AG08395 (cell line): ENCODE results near the gene LYST.
A peak's percentile ranks its signal among the peaks of the same experiment; 100 is the strongest.

Experiments used
- DNase-seq: peaks from one replicate; pipeline ENCODE4 v3.0.0; 2012; ENCODE audit warnings: mixed read lengths, low spot score

LYST gene

DNA sequence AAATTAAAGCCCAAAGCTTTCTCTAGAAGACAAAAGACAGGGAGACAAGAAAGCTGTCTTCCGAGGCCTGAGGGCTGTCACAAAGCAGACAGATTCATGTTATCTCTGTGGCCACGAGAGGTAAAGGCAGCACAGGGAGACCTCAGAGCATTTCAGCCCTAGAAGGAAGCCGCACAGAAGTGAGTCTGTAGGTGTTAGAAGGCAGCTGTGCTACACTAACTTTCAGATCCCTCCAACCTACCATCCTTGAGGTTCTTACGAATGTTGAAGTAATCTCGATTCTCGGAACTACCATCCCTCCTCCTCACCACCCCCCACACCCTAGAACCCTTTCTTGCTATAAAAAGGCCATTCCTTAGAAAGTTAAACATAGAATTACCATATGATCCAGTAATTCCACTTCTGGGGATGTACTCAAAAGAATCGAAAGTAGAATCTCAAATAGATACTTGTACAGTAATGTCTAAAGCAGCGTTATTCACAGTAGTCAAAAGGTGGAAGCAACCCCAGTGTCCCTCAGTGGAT lies 21.5 kb upstream of the LYST start:
- DNase-seq: no peak

- DNase-seq: no peak
Measured at GRCh38 chr1:235887676-235888075, 21.0 kb upstream of the LYST start.

GRCh38 chr1:235885655-235886262 lies 19.1 kb upstream of the LYST start:
- DNase-seq: no peak

DNA sequence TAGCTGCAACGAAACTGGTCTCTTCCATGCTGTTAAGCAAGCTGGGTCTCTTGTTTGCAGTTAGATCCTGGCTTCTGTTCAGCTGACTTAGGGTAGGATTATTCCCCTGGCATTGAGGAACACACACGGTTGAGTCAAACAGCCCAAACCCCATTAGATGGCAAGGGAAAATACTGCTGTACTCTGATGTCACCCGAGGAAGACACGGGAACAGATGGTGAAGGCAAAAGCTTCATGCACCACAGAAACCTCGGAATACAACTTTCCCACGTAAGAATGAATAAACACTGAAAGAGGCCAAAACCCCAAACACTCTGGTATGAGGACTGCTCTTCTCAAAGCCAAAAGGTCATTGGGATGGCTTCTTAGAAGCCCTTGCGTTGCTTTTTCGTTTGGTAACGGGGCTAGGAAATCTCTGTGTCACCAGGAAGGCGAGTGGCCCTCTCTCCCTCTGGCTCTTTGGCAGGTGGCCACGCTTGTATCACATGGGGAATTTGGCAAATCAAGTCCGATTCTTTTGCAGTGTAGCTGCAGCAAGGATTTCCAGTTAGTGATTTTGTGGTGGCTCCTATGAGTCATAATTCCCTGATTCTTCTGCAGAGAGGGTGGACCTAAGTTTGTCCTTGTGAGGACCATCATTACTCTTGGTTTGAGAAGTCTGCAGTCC lies 16.7 kb upstream of the LYST start:
- peak; percentile 96 for DNase-seq

GRCh38 chr1:235882816-235883215 lies 16.1 kb upstream of the LYST start:
- peak; percentile 13 for DNase-seq

- no peak for DNase-seq
Measured at GRCh38 chr1:235881930-235882700, 15.4 kb upstream of the LYST start.

DNA sequence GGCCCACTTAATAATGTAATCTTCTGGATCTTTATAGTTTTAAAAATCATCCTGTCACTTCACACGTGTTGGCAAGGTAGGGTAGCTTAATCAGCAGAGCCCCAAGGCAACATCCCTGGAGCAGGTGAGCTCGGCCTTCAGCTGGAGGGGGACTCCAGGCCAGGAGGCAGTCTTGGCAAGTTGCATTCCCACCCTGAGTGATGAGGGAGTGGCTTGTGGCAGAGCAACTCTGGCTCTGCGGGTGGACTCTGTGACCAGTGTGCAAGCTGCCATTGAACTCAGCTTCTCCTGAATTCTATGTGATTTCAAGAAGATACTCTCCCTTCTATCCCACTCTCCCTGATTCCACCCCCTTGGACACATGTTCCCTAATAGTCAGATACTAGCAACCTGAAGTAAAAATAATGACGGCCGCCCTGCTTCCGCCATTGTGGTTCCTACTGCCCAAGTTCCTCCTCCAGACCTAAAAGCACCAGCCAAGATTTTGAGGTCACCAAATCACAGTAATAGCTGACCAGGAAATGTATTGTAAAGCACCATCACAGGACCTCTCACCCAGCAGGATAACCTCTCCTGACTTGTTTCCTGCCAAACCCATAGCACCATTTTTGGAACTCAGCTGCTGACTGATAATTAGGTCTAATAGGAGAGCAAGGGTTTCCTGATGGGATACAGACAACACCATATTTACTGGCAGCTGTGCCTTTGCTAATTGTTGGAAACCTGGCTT lies 11.5 kb upstream of the LYST start:
- no peak for DNase-seq

DNA sequence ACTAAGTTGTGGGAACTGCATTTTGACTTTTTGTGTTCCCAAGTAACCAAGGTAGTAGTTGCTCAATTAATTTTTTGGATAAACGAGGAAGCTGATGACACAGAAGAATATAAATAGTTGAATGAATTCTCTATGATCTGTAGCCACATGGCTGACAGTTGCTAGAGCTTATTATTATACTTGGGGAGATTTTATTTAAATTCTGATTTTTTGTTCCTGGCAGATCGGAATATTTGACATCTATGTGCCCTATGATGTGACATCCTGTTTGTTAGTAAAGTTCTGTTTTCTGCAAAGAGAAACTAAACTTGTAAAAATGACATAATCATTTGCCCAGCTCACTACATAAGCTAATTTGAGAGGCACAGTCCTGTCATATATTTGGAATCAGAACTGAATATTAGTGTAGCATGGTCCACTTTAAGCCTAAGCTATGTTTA lies 9.7 kb upstream of the LYST start:
- no peak for DNase-seq

GRCh38 chr1:235875036-235875597 lies 8.4 kb upstream of the LYST start:
- no peak for DNase-seq

- no peak for DNase-seq
Measured at GRCh38 chr1:235874261-235874660, 7.6 kb upstream of the LYST start.

GRCh38 chr1:235873571-235873970 lies 6.9 kb upstream of the LYST start:
- DNase-seq: no peak

- DNase-seq: no peak
Measured at GRCh38 chr1:235873045-235873444, 6.3 kb upstream of the LYST start.

GRCh38 chr1:235872270-235872669 lies 5.6 kb upstream of the LYST start:
- no peak for DNase-seq

DNA sequence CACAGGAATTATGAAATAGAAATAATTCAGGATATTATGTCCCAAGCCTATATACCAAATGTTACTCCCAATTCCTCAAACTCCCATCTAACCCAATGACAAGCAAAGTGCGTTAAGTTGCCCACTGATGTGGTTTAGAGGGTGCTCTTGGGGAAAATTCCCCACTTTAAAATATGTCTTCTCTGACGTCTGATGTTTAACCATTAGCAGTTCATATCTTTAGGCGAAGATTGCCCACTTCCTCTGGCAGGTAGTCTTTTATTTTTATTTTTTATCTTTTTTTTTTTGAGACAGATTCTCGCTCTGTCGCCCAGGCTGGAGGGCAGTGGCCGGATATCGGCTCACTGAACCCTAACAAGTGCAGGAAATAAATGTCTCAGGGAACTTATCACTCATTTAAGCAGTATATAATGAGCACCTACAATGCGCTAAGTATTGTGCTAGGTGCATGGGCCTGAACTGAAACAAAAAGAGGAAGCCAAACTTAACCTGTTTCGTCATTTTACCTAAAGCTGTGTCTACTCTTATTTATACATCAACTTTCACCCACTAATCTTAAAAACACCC lies 1.3 kb upstream of the LYST start:
- no peak for DNase-seq

DNA sequence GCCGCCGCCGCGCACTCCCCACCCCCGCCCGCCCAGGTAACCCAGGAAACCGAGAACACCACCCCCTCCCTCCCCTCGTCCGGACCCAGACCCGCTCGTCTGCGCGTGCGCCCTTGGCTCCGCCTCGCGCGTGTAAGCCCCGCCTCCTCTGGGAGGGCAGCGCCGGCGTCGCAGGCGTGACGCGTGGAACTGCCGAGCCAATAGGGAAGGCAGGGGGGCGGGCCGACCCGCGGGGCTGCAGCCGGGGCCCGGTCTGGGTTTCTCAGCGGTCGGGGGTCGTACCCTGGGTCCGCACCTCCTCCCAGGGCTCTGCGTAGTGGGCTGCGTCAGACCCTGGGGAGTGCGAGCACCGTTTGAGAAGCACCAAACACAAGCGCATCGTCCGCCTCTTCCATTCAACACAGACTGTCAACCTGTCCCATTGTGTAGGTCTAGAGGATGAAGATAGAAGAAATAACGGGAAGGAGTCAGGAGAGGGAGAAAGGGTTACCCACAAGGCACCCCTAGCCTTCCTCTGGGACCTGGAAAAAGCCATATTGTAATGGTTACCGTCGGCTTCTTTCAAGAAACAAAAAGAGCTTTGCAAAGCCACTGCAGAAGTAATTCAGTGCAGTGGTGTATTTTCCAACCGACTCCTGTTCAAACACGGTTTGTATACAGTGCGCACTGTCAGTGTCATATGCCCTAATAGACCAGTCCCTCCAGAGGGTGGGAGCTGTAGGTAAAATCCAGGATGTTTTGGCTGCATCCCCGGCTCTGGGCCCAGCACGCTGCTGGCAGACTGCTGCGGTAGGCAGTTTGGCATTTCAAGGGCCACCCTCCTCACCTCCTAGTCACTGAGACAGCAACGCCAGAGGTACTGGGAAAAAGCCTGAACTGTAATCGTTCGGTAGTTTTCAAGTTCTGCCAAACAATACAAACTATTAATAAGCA lies 473 bp upstream of the LYST start:
- DNase-seq: peak; percentile 99

DNA sequence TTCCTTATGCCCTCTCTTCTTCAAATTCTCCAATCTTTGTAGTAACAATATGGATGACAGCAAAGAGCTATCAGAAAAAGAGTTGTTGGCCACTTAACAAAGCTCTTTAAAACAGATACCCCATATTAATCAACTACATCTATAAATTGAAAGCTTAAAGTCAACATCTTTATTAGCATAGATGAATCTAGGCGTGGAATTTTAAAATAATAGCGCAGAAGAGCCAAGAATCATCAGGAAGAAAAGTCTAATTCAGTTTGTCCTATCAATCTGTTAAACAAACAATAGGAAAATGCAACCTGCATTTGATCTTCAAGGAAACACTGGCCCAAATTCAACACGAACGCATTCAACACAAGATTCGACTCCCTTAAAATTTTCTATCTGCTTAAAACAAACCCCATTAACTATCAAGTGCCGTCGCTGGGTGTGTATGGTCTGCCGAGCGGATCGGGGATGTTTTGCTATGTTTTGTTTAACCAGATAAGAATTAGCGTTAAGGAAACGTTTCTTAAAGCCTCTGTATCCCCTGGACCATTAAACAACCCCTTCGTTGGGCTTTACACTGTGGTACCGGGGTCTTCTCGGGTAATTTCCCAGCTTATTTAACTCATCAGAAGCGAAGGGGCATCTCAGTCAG lies 1.0 kb downstream of the LYST start:
- peak; percentile 7 for DNase-seq

DNA sequence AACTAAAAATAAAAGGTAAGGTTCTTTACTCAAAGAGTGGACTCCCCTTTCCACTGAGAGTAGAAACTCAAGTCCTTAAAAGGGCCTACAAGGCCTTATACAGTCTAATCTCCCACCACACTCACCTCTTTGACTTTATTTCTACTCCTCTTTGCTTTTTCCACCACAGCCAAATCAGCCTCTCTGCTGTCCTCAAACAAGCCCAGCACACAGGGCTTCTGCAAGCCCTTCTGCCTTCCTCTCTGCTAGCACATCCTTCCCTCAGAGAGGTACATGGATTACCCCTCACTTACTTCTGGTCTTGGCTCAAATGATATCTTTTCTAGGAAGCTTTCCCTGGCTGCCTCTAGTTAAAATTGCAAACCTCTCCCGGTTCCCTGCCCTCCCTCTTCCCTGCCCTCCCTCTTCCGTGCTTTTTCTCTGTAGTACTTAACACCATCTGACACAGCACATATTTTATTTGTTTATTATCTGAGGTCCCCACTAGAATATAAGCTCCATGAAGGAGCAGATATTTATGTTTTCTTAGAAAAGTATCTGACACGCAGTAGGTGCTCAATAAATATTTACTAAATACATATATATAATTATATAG lies 1.7 kb downstream of the LYST start:
- no peak for DNase-seq

GRCh38 chr1:235864469-235864868 lies 2.2 kb downstream of the LYST start:
- DNase-seq: no peak

DNA sequence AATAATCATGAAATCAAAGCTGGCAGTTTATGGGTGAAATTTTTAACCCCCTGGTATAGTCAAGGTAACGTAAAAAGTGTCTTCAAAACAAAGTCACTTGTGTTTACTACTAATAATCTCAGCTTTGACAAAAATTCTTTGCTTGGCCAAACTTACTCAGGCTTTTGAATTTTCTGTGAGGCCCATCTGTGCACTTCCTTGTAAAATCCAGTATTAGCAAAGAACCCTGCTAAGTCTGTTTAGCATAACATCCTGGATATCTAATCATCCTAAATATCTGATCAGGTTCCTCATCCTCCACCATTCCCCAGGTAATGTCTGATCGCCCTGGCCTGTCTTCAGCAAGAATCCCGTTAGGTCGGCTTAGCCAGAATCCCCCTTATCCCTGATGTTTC lies 3.0 kb downstream of the LYST start:
- no peak for DNase-seq

- DNase-seq: no peak
Measured at GRCh38 chr1:235861857-235862256, 4.8 kb downstream of the LYST start.
